H1 (cell line): Measurements from ENCODE around the gene TMEM89. TPM values are rescaled to one million over a fixed set of nuclear protein-coding genes. Genes with fewer than 3 reads are reported as not detected.

Experiments
- CTCF ChIA-PET: fragments of 300-600 bp; sonication (Branson Sonifier 250); formaldehyde crosslinking; loops from one replicate; lab custom pipeline; 2021; ENCODE audit not compliant: partially characterized antibody; lab: Charles Lee
- POLR2A ChIA-PET: fragments of 300-600 bp; sonication (Branson Sonifier 250); formaldehyde crosslinking; loops from one replicate; lab custom pipeline; 2021; ENCODE audit warnings: inconsistent platforms; ENCODE audit not compliant: partially characterized antibody; lab: Charles Lee
- DNase-seq, 2 experiments: peaks; one replicate each; pipeline versions ENCODE4 v3.0.0 to v3.0.0-alpha.2; 2010 to 2022; ENCODE audit warnings: low spot score in 2 of 2, low read depth in 1 of 2, mixed read lengths in 1 of 2
- FAIRE-seq: peaks from 2 replicates; lab custom pipeline; 2011; peaks lifted over from hg19 to GRCh38; lab: Jason Lieb, UNC
- H2AFZ ChIP-seq: 2 replicates; pipeline ENCODE4 v1.8.1; 2012; ENCODE audit warnings: low read length, inconsistent platforms
- H2AK5ac ChIP-seq: 2 replicates; pipeline ENCODE4 v1.6.1; 2013; ENCODE audit warnings: low read depth, low read length
- H2BK120ac ChIP-seq: replicated peaks from 2 replicates; pipeline ENCODE3; 2013; ENCODE audit warnings: low read depth, low read length, inconsistent platforms
- H2BK12ac ChIP-seq: 2 replicates; pipeline ENCODE4 v1.6.1; 2013; ENCODE audit warnings: low read depth, low read length
- H2BK15ac ChIP-seq: 2 replicates; pipeline ENCODE4 v1.6.1; 2013; ENCODE audit warnings: low read length
- H2BK20ac ChIP-seq: 2 replicates; pipeline ENCODE4 v1.6.1; 2013; ENCODE audit warnings: low read length
- H2BK5ac ChIP-seq: 2 replicates; pipeline ENCODE4 v1.6.1; 2013; ENCODE audit warnings: low read depth, low read length
- H3K14ac ChIP-seq: 2 replicates; pipeline ENCODE4 v1.6.1; 2013; ENCODE audit warnings: inconsistent platforms; ENCODE audit not compliant: insufficient read length
- H3K18ac ChIP-seq: 2 replicates; pipeline ENCODE4 v1.6.1; 2013; ENCODE audit warnings: low read length; ENCODE audit errors: extremely low read depth
- H3K23ac ChIP-seq: 2 replicates; pipeline ENCODE4 v1.6.1; 2013; ENCODE audit warnings: inconsistent platforms; ENCODE audit not compliant: insufficient read length
- H3K23me2 ChIP-seq: 2 replicates; pipeline ENCODE4 v1.6.1; 2013; ENCODE audit warnings: low read depth, low read length
- H3K27ac ChIP-seq: 2 replicates; pipeline ENCODE4 v1.6.1; 2011; ENCODE audit warnings: low read depth, low read length, inconsistent platforms
- H3K27me3 ChIP-seq, 4 experiments: replicated peaks in 1 of 4; 1 replicate in 1 of 4; 2 replicates in 3 of 4; pipeline versions ENCODE4 v1.6.1 to v1.8.1; 2011 to 2013; ENCODE audit warnings: low read length in 3 of 4, mild to moderate bottlenecking in 3 of 4, inconsistent platforms in 2 of 4, mixed read lengths in 2 of 4, moderate library complexity in 1 of 4; ENCODE audit not compliant: control insufficient read depth in 3 of 4, insufficient read depth in 3 of 4; ENCODE audit errors: extremely low read depth in 1 of 4
- H3K36me3 ChIP-seq, 4 experiments: 2 replicates each; pipeline versions ENCODE4 v1.6.1 to v1.8.1; 2011 to 2013; ENCODE audit warnings: mild to moderate bottlenecking in 4 of 4, low read length in 3 of 4, moderate library complexity in 2 of 4, control low read depth in 1 of 4, inconsistent platforms in 1 of 4; ENCODE audit not compliant: insufficient read depth in 4 of 4, control insufficient read depth in 2 of 4
- H3K4ac ChIP-seq: replicated peaks from 2 replicates; pipeline ENCODE3; 2013; ENCODE audit warnings: low read length, low read depth, mixed read lengths, inconsistent platforms; ENCODE audit not compliant: insufficient read length
- H3K4me1 ChIP-seq, 4 experiments: replicated peaks in 1 of 4; 1 replicate in 1 of 4; 2 replicates in 3 of 4; pipeline versions ENCODE4 v1.6.1 to v1.8.1; 2011 to 2013; ENCODE audit warnings: low read length in 3 of 4, inconsistent platforms in 2 of 4, mixed read lengths in 1 of 4; ENCODE audit not compliant: insufficient read depth in 4 of 4, control insufficient read depth in 3 of 4
- H3K4me2 ChIP-seq, 2 experiments: 2 replicates each; pipeline versions ENCODE4 v1.6.1 to v1.8.1; 2011 to 2013; ENCODE audit warnings: low read depth in 2 of 2, low read length in 2 of 2, control low read depth in 1 of 2, inconsistent platforms in 1 of 2, mild to moderate bottlenecking in 1 of 2; ENCODE audit not compliant: insufficient read depth in 1 of 2
- H3K4me3 ChIP-seq, 4 experiments: fragments of 200-600, 300-600 bp in 1 of 4; sonication (generic), shearing (Covaris generic), sonication (Bioruptor Twin) in 1 of 4; 2 replicates each; pipeline versions ENCODE4 v1.5.1 to v1.8.1; 2011 to 2016; ENCODE audit warnings: low read length in 4 of 4, low read depth in 3 of 4, control low read depth in 2 of 4, inconsistent platforms in 2 of 4, mild to moderate bottlenecking in 2 of 4, mixed read lengths in 1 of 4, moderate library complexity in 1 of 4; ENCODE audit not compliant: insufficient read depth in 2 of 4; ENCODE audit errors: extremely low read depth in 1 of 4
- H3K56ac ChIP-seq: replicated peaks from 2 replicates; pipeline ENCODE3; 2013; ENCODE audit warnings: low read depth, mild to moderate bottlenecking, mixed read lengths, low read length, inconsistent platforms; ENCODE audit not compliant: insufficient read length
- H3K79me1 ChIP-seq: 2 replicates; pipeline ENCODE4 v1.6.1; 2013; ENCODE audit warnings: low read depth, low read length, control low read depth
- H3K79me2 ChIP-seq, 2 experiments: 2 replicates each; pipeline versions ENCODE4 v1.6.1 to v1.8.1; 2012 to 2013; ENCODE audit warnings: low read length in 2 of 2, mild to moderate bottlenecking in 2 of 2, inconsistent platforms in 1 of 2; ENCODE audit not compliant: insufficient read depth in 2 of 2, control insufficient read depth in 1 of 2
- H3K9ac ChIP-seq, 4 experiments: replicated peaks in 1 of 4; 1 replicate in 1 of 4; 2 replicates in 3 of 4; pipeline versions ENCODE4 v1.6.1 to v1.8.1; 2011 to 2013; ENCODE audit warnings: low read depth in 3 of 4, low read length in 3 of 4, control low read depth in 2 of 4, mild to moderate bottlenecking in 2 of 4, moderate library complexity in 2 of 4, inconsistent platforms in 1 of 4; ENCODE audit errors: extremely low read depth in 1 of 4
- H3K9me3 ChIP-seq, 2 experiments: 2 replicates each; pipeline versions ENCODE4 v1.6.1 to v1.8.1; 2012 to 2013; ENCODE audit warnings: mild to moderate bottlenecking in 2 of 2, moderate library complexity in 2 of 2, control low read depth in 1 of 2, inconsistent platforms in 1 of 2, low read depth in 1 of 2, low read length in 1 of 2, mixed read lengths in 1 of 2; ENCODE audit not compliant: insufficient read depth in 2 of 2
- H4K20me1 ChIP-seq, 2 experiments: replicated peaks in 1 of 2; 2 replicates each; pipeline versions ENCODE3 to v1.8.1; 2011 to 2013; ENCODE audit warnings: inconsistent platforms in 2 of 2, low read length in 2 of 2, mild to moderate bottlenecking in 1 of 2; ENCODE audit not compliant: insufficient read depth in 2 of 2, control insufficient read depth in 1 of 2
- H4K5ac ChIP-seq: 2 replicates; pipeline ENCODE4 v1.6.1; 2013; ENCODE audit warnings: low read length, low read depth, mixed read lengths, inconsistent platforms; ENCODE audit not compliant: insufficient read length
- H4K8ac ChIP-seq: 2 replicates; pipeline ENCODE4 v1.8.0; 2013; ENCODE audit warnings: mild to moderate bottlenecking, moderate library complexity, low read length, inconsistent platforms; ENCODE audit not compliant: insufficient read depth; ENCODE audit errors: extremely low read depth
- H4K91ac ChIP-seq: replicated peaks from 2 replicates; pipeline ENCODE3; 2013; ENCODE audit warnings: low read length, mixed read lengths, inconsistent platforms; ENCODE audit not compliant: insufficient read length
- CTBP2 ChIP-seq: IDR thresholded peaks from 2 replicates; pipeline ENCODE4 v1.7.0; 2011; ENCODE audit warnings: borderline replicate concordance, mild to moderate bottlenecking, moderate library complexity, mixed read lengths, low read length; ENCODE audit not compliant: insufficient read depth, insufficient read length
- WGBS, 2 experiments: shearing (Covaris generic) in 1 of 2; methylation state at CpG; one replicate each; pipeline versions ENCODE4 v1.1.6 to v1.1.7; 2013 to 2015; ENCODE audit warnings: low lambda C conversion rate in 2 of 2, mixed read lengths in 2 of 2, inconsistent platforms in 1 of 2, low coverage in 1 of 2, missing lambda C conversion rate in 1 of 2; ENCODE audit not compliant: insufficient replicate concordance in 2 of 2, insufficient coverage in 1 of 2, insufficient read length in 1 of 2; ENCODE audit errors: extremely low coverage in 1 of 2, missing lambda C conversion rate in 1 of 2; 5-methylcytosine and 5-hydroxymethylcytosine counted together
- polyA plus RNA-seq, 7 experiments: library from polyadenylated mRNA; depleted of rRNA in 3 of 7; stranded (reverse) in 5 of 7; unstranded in 2 of 7; fragments of >200 nt in 5 of 7; fragments of 200-250 nt in 2 of 7; gene quantifications; 1 replicate in 5 of 7; 2 replicates in 1 of 7; 4 replicates in 1 of 7; pipeline versions ENCODE4 v1.2.1 to v1.2.3, GENCODE V29; 2011 to 2013; ENCODE audit warnings: missing spikeins in 2 of 7, mixed read lengths in 2 of 7
- total RNA-seq: library from RNA; stranded (reverse); fragmentation: NEBNext Ultra II Directional; extraction: Animal tissue kit (Norgen Biotek cat#: 25700); gene quantifications from 2 replicates; pipeline ENCODE4 v1.2.1, GENCODE V29; 2021

Gene TMEM89
- total and polyA plus RNA-seq, 2 of the 8 experiments (the other 6 are each of a cell fraction or from before 2014, with no cell fraction given) = not detected

- no peak overlapping the region for H3K4me2 ChIP-seq
- H2BK5ac ChIP-seq = no peak overlapping the region
- TF ChIP-seq CTBP2 = no peak
- TF ChIP-seq, all 59 proteins: peak for 0
- H4K91ac ChIP-seq = no peak overlapping the region
- no peak overlapping the region for H3K4me3 ChIP-seq
- H3K36me3 ChIP-seq = peaks cover 34 to 47% (median 43%) of the 10 kb centered on the region in 4 experiments
- no peaks in the 10 kb centered on the region for H3K79me2 ChIP-seq
- DNase-seq (no peak), FAIRE-seq (no peak)
- no peak overlapping the region for H3K56ac ChIP-seq
- no peak overlapping the region for H2BK12ac ChIP-seq
- 91% methylated on average over 5 of the region's 5 CpGs; no CpG with 5 or more reads in 1 of the 2 experiments for WGBS, 2 experiments
- peaks cover 1% of the 10 kb centered on the region; the same call in 1 of the 2 replicates for H3K23me2 ChIP-seq
- H3K9ac ChIP-seq = no peak overlapping the region
- ChIA-PET POLR2A (interaction anchor here (0.6 to 5.1 kb wide), 12 partner anchors 10 to 154 kb away, joined by 3 to 23 read pairs (median 7); partner anchors contain the start of genes SLC26A6 and UQCRC1), CTCF (interaction anchor here (1.2 to 1.4 kb wide), 2 partner anchors 11 to 163 kb away, joined by 3 to 4 read pairs; no protein-coding TSS in a partner anchor)
- no peak overlapping the region for H3K27ac ChIP-seq
- no peak overlapping the region; the same call in 1 of the 2 replicates for H4K8ac ChIP-seq
- no peak overlapping the region for H3K4ac ChIP-seq
- no peaks in the 10 kb centered on the region for H3K9me3 ChIP-seq
- peaks cover 3 to 18% (median 15%) of the 10 kb centered on the region in 4 experiments; a peak in 6 of 7 replicates for H3K4me1 ChIP-seq
- H3K18ac ChIP-seq = no peak overlapping the region
- H4K20me1 ChIP-seq = peaks cover 2 to 39% of the 10 kb centered on the region in 2 experiments
- H2BK120ac ChIP-seq = no peak overlapping the region
- H4K5ac ChIP-seq = no peak overlapping the region
- peaks cover 0 to 6% (median 0%) of the 10 kb centered on the region in 4 experiments; a peak in 4 of 7 replicates for H3K27me3 ChIP-seq
- no peak overlapping the region for H3K23ac ChIP-seq
- no peak overlapping the region for H2BK20ac ChIP-seq
- no peak overlapping the region for H2AK5ac ChIP-seq
- no peak overlapping the region for H2BK15ac ChIP-seq
- no peak overlapping the region for H3K14ac ChIP-seq
- H2AFZ ChIP-seq = no peak overlapping the region
- H3K79me1 ChIP-seq = peaks cover 2% of the 10 kb centered on the region; the same call in 1 of the 2 replicates
These were observed 23.1 kb downstream of the TMEM89 start for GRCh38 chr3:48598323-48599076.
